Astrocyte (in vitro differentiated cells and primary cell): Measurements from ENCODE around the gene WNT8B. TPM values are rescaled to one million over a fixed set of nuclear protein-coding genes. Genes with fewer than 3 reads are reported as not detected.

Experiments
- DNase-seq: peaks from one replicate; pipeline ENCODE4 v3.0.0-alpha.2; 2010; ENCODE audit warnings: low read depth
- FAIRE-seq: peaks from 2 replicates; lab custom pipeline; 2011; peaks lifted over from hg19 to GRCh38; lab: Jason Lieb, UNC
- H2AFZ ChIP-seq: 2 replicates; pipeline ENCODE4 v1.6.0; 2012; ENCODE audit warnings: low read depth, low read length, inconsistent platforms
- H3K27ac ChIP-seq: 2 replicates; pipeline ENCODE4 v1.5.1; 2011; ENCODE audit warnings: low read depth, low read length, inconsistent platforms
- H3K27me3 ChIP-seq: 2 replicates; pipeline ENCODE4 v1.6.0; 2011; ENCODE audit warnings: low read length, inconsistent platforms; ENCODE audit not compliant: insufficient read depth
- H3K36me3 ChIP-seq: 2 replicates; pipeline ENCODE4 v1.5.1; 2011; ENCODE audit warnings: low read length, inconsistent platforms; ENCODE audit not compliant: insufficient read depth
- H3K4me1 ChIP-seq: 2 replicates; pipeline ENCODE4 v1.5.1; 2011; ENCODE audit warnings: low read length, inconsistent platforms; ENCODE audit not compliant: insufficient read depth
- H3K4me2 ChIP-seq: 2 replicates; pipeline ENCODE4 v1.6.0; 2012; ENCODE audit warnings: low read length, inconsistent platforms
- H3K4me3 ChIP-seq: 2 replicates; pipeline ENCODE4 v1.5.1; 2011; ENCODE audit warnings: low read depth, mild to moderate bottlenecking, low read length, inconsistent platforms; ENCODE audit not compliant: insufficient read depth
- H3K79me2 ChIP-seq: 2 replicates; pipeline ENCODE4 v1.6.0; 2012; ENCODE audit warnings: mild to moderate bottlenecking, low read length, inconsistent platforms; ENCODE audit not compliant: insufficient read depth
- H3K9ac ChIP-seq: 2 replicates; pipeline ENCODE4 v1.6.0; 2012; ENCODE audit warnings: mild to moderate bottlenecking, low read length, inconsistent platforms
- H3K9me3 ChIP-seq: 2 replicates; pipeline ENCODE4 v1.5.1; 2012; ENCODE audit warnings: low read depth, mild to moderate bottlenecking, low read length, inconsistent platforms; ENCODE audit not compliant: insufficient read depth
- H4K20me1 ChIP-seq: 2 replicates; pipeline ENCODE4 v1.6.0; 2012; ENCODE audit warnings: low read length, inconsistent platforms; ENCODE audit not compliant: insufficient read depth
- H3K27ac Mint-ChIP-seq: one replicate; pipeline ENCODE4 v1.8.0; 2021; ENCODE audit warnings: mild to moderate bottlenecking, mixed read lengths; ENCODE audit not compliant: unreplicated experiment
- H3K27me3 Mint-ChIP-seq: one replicate; pipeline ENCODE4 v1.8.0; 2021; ENCODE audit warnings: low read depth, mixed read lengths; ENCODE audit not compliant: unreplicated experiment
- H3K36me3 Mint-ChIP-seq: one replicate; pipeline ENCODE4 v1.8.0; 2021; ENCODE audit warnings: low read depth, mixed read lengths; ENCODE audit not compliant: unreplicated experiment
- H3K4me1 Mint-ChIP-seq: one replicate; pipeline ENCODE4 v1.8.0; 2021; ENCODE audit warnings: low read depth, mixed read lengths; ENCODE audit not compliant: unreplicated experiment
- H3K4me3 Mint-ChIP-seq: one replicate; pipeline ENCODE4 v1.8.0; 2021; ENCODE audit warnings: mild to moderate bottlenecking, moderate library complexity, mixed read lengths; ENCODE audit not compliant: unreplicated experiment
- H3K9me3 Mint-ChIP-seq: one replicate; pipeline ENCODE4 v1.8.0; 2021; ENCODE audit warnings: mild to moderate bottlenecking, mixed read lengths; ENCODE audit not compliant: unreplicated experiment
- EZH2 ChIP-seq: IDR thresholded peaks from 2 replicates; pipeline ENCODE4 v1.6.1; 2012; ENCODE audit warnings: mild to moderate bottlenecking, low read length, inconsistent platforms; ENCODE audit not compliant: insufficient read depth
- total RNA-seq: library from RNA; stranded (reverse); gene quantifications from 2 replicates; pipeline ENCODE4 v1.2.1, GENCODE V29; 2021
- TF ChIP-seq, protein P1 (sequence below): IDR thresholded peaks from 2 replicates; pipeline ENCODE4 v1.5.1; 2011; ENCODE audit warnings: low read depth, mild to moderate bottlenecking, inconsistent platforms, low read length, moderate library complexity; ENCODE audit not compliant: insufficient read depth

WNT8B gene
- total RNA-seq, 1 donor from 2014 or later, result not detected

DNA sequence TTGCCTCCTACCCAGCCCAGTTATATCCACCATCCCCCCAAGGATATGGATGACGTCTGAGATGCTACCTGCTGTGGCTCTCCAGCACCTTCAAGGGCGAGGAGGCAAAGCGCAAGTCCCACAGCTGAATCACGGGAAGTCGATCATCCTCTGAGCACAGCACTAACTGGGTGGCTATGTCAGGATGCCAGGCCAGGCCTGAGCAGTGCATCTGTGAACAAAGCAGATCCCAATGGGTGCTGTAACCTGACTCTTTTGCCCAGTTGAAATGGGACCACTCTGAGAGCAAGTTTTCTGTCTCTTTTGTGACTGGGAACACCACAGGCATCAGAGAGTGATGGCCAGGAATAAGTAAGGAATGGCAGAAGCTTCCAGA, 44.5 kb downstream of the WNT8B start:
- H3K9me3 Mint-ChIP-seq, result no peaks in the 10 kb centered on the region
- H3K4me3 Mint-ChIP-seq, result no peak overlapping the region
- TF ChIP-seq EZH2, result no peak
- TF ChIP-seq, protein P1, sequence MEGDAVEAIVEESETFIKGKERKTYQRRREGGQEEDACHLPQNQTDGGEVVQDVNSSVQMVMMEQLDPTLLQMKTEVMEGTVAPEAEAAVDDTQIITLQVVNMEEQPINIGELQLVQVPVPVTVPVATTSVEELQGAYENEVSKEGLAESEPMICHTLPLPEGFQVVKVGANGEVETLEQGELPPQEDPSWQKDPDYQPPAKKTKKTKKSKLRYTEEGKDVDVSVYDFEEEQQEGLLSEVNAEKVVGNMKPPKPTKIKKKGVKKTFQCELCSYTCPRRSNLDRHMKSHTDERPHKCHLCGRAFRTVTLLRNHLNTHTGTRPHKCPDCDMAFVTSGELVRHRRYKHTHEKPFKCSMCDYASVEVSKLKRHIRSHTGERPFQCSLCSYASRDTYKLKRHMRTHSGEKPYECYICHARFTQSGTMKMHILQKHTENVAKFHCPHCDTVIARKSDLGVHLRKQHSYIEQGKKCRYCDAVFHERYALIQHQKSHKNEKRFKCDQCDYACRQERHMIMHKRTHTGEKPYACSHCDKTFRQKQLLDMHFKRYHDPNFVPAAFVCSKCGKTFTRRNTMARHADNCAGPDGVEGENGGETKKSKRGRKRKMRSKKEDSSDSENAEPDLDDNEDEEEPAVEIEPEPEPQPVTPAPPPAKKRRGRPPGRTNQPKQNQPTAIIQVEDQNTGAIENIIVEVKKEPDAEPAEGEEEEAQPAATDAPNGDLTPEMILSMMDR, result no peak
- no peaks in the 10 kb centered on the region for H4K20me1 ChIP-seq
- no peak overlapping the region for H3K4me2 ChIP-seq
- no peak overlapping the region for H3K4me3 ChIP-seq
- H3K27ac ChIP-seq, result no peak overlapping the region
- no peak overlapping the region for H3K27ac Mint-ChIP-seq
- H3K9me3 ChIP-seq, result no peaks in the 10 kb centered on the region
- H3K4me1 ChIP-seq, result peaks cover 24% of the 10 kb centered on the region
- H3K36me3 Mint-ChIP-seq, result peaks cover 17% of the 10 kb centered on the region
- no peak for DNase-seq
- peaks cover 8% of the 10 kb centered on the region for H3K4me1 Mint-ChIP-seq
- no peak overlapping the region for H2AFZ ChIP-seq
- H3K27me3 Mint-ChIP-seq, result peaks cover 12% of the 10 kb centered on the region
- no peaks in the 10 kb centered on the region for H3K36me3 ChIP-seq
- no peak overlapping the region for H3K9ac ChIP-seq
- no peaks in the 10 kb centered on the region for H3K79me2 ChIP-seq
- H3K27me3 ChIP-seq, result no peaks in the 10 kb centered on the region
- no peak for FAIRE-seq

DNA sequence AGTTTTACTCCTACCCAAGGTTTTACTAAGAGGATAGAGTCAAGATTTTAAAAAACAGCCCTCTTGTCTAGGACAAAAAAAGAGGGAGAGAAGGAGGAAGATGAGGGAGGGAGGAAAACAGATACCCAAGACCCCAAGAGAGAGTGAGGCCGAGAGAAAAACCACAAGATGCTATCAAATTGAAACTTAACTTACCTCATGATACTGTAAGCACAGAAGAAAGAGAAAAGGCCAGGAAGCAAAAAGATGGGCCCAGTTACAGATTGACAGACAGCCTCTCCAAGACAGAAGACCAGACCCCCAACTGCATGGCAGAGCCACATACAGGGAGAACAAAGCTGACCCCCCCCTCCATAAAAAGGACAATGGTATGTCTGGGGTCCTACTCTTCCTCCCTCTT, 45.5 kb downstream of the WNT8B start:
- H3K4me1 ChIP-seq, result peaks cover 24% of the 10 kb centered on the region
- no peaks in the 10 kb centered on the region for H3K9me3 ChIP-seq
- Mint-ChIP-seq H3K4me3 (peak overlapping the region; percentile 45), H3K4me1 (peaks cover 8% of the 10 kb centered on the region), H3K36me3 (peaks cover 19% of the 10 kb centered on the region), H3K27ac (no peak overlapping the region), H3K9me3 (no peaks in the 10 kb centered on the region), H3K27me3 (peaks cover 18% of the 10 kb centered on the region)
- no peaks in the 10 kb centered on the region for H4K20me1 ChIP-seq
- no peak for TF ChIP-seq EZH2
- TF ChIP-seq, protein P1, result no peak
- no peaks in the 10 kb centered on the region for H3K79me2 ChIP-seq
- no peaks in the 10 kb centered on the region for H3K36me3 ChIP-seq
- no peak overlapping the region for H3K4me2 ChIP-seq
- no peak overlapping the region for H2AFZ ChIP-seq
- no peak overlapping the region for H3K9ac ChIP-seq
- no peaks in the 10 kb centered on the region for H3K27me3 ChIP-seq
- no peak for DNase-seq
- H3K27ac ChIP-seq, result no peak overlapping the region
- FAIRE-seq, result no peak
- H3K4me3 ChIP-seq, result no peak overlapping the region

GRCh38 chr10:100508691-100509150, 45.9 kb downstream of the WNT8B start:
- no peak overlapping the region for H2AFZ ChIP-seq

More at GRCh38 chr10:100508691-100509150, 45.9 kb downstream of the WNT8B start:
- Histone ChIP-seq H3K9ac (no peak overlapping the region), H3K9me3 (no peaks in the 10 kb centered on the region), H3K27me3 (no peaks in the 10 kb centered on the region), H3K4me2 (no peak overlapping the region), H3K27ac (no peak overlapping the region), H3K4me3 (no peak overlapping the region), H3K36me3 (no peaks in the 10 kb centered on the region), H3K79me2 (no peaks in the 10 kb centered on the region), H4K20me1 (no peaks in the 10 kb centered on the region), H3K4me1 (peaks cover 24% of the 10 kb centered on the region)
- Mint-ChIP-seq H3K27me3 (peaks cover 18% of the 10 kb centered on the region), H3K27ac (no peak overlapping the region), H3K9me3 (no peaks in the 10 kb centered on the region), H3K36me3 (peaks cover 19% of the 10 kb centered on the region), H3K4me3 (no peak overlapping the region), H3K4me1 (peaks cover 7% of the 10 kb centered on the region)
- TF ChIP-seq EZH2, result no peak
- TF ChIP-seq, protein P1, result peak; percentile 74
- DNase-seq (peak; percentile 41), FAIRE-seq (peak; percentile 62)
